ENCODE measurements around the gene PRPF4. TPM values are rescaled to one million over a fixed set of nuclear protein-coding genes. Genes with fewer than 3 reads are reported as not detected.
"Not testable (repeated sequence)": the region's sequence is repeated elsewhere in the genome, so short reads cannot be mapped to it uniquely, and the experiment has no call there.

Gene PRPF4
- total RNA-seq, 1 donor from 2014 or later, result 23.6 TPM

DNA sequence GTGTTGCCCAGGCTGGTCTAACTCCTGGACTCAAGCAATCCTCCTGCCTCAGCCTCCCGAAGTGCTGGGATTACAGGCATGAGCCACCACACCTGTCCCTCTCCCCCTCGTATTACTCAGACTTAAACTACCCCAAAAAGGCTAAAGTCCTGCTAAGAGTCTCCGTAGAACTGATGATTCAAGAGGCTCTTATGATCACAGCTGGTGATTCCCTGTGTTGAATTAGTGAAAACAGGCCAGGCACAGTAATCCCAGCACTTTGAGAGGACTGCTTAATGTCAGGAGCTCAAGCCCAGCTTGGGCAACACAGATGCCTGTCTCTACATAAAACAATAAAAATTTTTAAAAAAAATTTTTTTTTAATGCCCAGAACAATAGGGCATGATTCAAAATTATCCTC, 9.3 kb upstream of the PRPF4 start:
- DNase-seq (ENCODE audit: low spot score in 2 of 2) (no peak), FAIRE-seq (no peak)

DNA sequence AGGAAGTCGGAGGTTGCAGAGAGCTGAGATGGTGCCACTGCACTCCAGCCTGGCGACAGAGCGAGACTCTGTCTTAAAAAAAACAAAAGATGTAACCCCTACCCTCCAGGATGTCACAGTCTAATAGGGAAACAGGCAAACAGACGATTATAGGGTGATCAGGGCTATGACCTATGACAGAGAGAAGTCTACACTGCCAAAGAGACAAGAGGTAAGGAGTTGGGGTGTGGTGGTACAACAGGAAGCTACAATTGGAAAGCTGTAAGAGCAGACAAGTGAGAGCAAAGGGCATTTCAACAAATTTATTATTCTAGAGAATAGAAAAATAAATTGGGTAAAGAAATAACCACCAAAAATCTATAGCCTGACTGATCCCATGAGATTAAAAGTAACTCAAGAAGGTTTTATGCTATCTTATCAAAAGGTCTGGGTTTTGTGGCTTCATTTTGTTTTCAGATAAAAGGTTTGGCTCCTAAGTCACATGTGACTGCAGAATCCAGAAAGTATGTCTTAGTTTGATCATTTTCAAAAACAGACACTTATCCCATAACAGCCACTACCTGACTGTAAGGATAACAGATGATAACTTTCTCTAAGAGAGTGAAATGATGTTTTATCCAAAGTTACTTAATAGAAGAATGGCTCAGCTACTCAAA, 7.4 kb upstream of the PRPF4 start:
- FAIRE-seq, result no peak
- DNase-seq (ENCODE audit: low spot score in 2 of 2), result no peak

DNA sequence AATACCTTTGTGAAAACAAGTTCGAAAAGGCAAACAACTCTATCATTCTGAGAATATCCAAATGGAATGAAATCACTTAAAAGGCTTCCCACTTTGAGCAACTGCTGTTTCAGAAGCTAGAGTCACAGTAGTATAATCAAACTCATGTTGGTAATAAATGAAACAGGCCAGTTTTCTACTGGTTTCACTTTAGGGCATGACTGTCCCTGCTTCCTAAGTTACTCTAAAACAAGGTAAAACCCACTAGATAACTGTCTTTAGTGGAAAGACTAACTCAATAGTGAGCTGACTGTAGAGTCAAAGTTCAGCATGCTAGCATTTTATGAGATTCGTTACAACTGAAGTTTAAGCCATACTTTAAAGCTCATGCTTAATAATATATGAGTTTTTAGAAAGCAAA, 6.1 kb upstream of the PRPF4 start:
- FAIRE-seq (no peak), DNase-seq (ENCODE audit: low spot score in 2 of 2) (no peak)

DNA sequence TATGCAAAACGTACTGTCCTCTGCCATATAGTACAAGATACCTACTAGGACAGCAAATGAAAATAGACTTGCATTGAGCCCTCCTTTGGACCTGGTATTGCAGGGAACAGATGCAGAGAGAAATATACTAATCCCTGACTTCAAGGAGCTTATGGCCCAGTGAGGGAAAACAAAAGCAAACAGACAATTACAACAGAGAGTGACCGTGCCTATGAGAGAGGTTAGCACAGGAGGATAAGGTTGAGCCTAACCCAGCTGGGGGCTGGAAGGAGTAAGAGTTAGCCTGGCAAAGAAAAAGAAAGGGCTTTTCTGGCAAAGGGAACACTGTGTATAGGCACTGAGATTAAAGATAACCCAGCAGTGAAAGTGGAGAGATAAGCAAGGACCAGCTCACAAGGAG, 5.6 kb upstream of the PRPF4 start:
- no peak for FAIRE-seq

DNA sequence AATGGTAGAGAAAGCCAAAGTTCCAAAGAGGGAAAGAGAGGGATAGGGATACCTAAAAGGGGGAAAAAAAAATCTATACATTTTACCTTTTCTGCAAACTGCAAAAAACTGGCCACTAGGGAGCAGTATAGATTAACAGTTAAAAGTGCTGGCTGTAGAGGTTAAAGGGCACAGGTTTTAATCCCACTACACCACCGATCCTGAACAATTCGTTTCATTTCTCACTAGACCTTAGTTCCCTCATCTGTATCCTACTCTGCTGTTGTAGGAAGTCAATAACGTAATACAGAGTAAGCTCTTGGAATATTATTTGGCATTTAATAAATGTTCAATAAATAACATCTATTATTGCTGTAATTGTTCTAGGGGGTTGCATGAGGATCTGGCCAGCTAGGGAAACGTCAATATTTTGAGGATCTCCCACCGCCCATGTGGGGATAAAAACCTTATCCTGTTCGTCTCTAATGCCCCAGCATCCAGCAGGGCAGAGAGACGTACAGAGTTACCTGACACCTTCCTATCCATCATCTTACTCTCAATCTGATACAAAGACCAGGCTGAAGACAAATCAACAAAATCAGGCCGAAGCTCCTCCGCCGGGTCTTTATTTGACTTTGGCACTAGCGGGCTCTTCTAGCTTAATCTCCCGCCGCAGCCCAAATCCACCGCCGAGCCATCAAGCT, 843 bp upstream of the PRPF4 start:
- FAIRE-seq (no peak), DNase-seq (ENCODE audit: low spot score in 2 of 2) (peak; percentile 17 to 37)

More for the DNA sequence above, 5.6 kb upstream of the PRPF4 start:
- no peak for DNase-seq (ENCODE audit: low spot score in 2 of 2)

DNA sequence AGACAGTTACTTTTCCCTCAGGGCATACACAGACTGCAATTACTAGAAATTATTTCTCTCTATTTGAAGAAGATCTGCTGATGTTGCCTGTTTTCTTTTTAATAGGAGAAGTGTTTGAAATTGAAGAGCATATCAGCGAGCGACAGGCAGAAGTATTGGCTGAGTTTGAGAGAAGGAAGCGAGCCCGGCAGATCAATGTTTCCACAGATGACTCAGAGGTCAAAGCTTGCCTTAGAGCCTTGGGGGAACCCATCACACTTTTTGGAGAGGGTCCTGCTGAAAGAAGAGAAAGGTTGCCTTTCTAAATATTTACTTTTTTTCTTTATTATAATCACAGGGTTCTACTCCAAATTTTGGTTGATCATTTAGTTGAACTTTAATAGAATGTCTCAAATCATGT, 3.4 kb downstream of the PRPF4 start:
- FAIRE-seq (no peak), DNase-seq (ENCODE audit: low spot score in 2 of 2) (no peak)

DNA sequence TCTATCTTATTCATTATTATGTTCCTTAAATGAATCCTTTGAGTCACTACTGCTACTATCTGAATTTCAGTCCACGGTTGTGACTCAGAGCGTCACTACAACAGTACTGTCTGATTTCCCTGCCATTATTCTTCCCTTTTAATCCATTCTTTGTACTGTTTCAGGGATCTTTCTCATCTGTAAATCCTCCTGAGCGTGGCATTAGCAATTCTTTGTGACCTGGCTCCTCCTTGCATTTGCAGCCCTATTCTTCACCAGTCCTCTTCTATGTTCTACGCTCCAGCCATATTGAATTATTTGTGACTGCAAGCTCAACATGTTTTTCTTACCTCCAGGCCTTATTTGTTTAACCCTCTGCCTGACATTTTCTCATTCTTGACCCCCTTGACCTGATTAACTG, 5.9 kb downstream of the PRPF4 start:
- DNase-seq (ENCODE audit: low spot score in 2 of 2), result no peak
- FAIRE-seq, result no peak

DNA sequence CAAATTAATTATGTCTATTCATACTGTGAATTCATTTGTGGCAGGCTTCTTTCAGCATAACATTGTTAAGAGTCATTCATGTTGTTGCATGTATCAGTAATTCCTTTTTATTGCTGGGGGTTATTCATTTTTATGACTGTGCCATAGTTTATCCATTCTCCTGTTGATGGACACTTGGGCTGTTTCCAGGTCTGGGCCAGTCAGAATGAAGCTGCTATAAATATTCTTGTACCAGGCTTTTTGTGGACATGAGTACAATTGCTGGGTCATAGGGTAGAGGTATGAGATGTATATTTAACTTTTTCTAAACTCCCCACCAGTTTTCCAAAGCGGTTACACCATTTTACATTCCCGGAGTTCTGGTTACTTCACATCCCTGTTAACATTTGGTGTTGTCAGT, 13.6 kb downstream of the PRPF4 start:
- no peak for FAIRE-seq

DNA sequence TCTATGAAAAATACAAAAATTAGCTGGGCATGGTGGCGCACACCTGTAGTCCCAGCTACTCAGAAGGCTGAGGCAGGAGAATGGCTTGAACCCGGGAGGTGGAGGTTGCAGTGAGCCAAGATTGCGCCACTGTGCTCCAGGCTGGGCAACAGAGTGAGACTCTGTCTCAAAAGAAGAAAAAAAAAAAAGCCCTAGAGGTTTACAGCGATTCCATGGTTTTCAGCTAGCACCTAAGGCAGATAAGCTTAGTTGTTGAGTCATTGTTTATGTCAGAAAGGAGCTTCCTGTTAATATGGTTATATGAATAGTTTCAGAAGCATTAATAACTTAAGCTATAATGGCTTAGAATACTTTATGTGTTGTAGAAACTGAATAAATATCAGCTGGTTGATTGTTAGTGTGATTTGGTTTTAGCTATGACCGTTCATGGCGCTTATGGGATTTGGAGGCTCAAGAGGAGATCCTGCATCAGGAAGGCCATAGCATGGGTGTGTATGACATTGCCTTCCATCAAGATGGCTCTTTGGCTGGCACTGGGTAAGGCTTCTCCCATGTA, 14.7 kb downstream of the PRPF4 start:
- DNase-seq (ENCODE audit: low spot score in 2 of 2) (no peak), FAIRE-seq (no peak)

More for the DNA sequence above, 13.6 kb downstream of the PRPF4 start:
- DNase-seq (ENCODE audit: low spot score in 2 of 2), result no peak

DNA sequence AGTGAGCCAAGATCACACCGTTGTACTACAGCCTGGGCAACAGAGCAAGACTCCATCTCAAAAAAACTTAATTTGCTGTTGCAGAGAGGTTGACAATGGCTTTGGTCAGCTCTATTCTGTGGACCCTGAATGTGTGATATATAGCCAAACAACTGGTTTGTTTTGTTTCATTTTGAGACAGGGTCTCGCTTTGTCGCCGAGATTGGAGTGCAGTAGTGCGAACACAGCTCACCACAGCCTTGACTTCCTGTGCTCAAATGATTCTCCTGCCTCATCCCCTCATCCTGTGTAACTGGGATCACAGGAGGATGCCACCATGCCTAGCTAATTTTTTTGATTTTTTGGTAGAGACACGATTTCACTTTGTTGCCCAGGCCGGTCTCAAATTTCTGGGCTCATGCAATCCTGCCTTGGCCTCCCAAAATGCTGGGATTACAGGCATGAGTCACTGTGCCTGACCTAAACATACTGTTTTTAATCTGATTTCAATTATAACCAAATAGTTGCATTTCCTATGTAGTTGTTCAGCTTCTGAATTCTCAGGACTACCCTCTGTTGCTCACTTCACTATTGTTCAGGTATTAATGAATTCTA, 17.9 kb downstream of the PRPF4 start:
- no peak for DNase-seq (ENCODE audit: low spot score in 2 of 2)
- FAIRE-seq, result no peak

DNA sequence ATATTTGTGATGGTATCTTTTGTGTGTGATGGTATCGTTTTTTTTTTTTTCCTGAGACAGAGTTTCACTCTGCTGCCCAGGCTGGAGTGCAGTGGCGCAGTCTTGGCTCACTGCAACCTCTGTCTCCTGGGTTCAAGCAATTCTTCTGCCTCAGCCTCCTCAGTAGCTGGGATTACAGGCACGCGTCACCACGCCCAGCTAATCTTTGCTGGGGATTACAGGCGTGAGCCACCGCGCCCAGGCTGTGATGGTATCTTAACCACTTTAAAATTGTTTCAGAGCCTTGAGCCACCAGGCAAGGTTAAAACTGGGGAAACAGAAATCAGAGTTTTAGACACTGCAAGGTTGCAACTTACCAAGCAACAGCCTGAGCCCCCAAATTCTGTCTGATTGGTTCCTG, 20.8 kb downstream of the PRPF4 start:
- not testable (repeated sequence) for DNase-seq (ENCODE audit: low spot score in 2 of 2); FAIRE-seq

DNA sequence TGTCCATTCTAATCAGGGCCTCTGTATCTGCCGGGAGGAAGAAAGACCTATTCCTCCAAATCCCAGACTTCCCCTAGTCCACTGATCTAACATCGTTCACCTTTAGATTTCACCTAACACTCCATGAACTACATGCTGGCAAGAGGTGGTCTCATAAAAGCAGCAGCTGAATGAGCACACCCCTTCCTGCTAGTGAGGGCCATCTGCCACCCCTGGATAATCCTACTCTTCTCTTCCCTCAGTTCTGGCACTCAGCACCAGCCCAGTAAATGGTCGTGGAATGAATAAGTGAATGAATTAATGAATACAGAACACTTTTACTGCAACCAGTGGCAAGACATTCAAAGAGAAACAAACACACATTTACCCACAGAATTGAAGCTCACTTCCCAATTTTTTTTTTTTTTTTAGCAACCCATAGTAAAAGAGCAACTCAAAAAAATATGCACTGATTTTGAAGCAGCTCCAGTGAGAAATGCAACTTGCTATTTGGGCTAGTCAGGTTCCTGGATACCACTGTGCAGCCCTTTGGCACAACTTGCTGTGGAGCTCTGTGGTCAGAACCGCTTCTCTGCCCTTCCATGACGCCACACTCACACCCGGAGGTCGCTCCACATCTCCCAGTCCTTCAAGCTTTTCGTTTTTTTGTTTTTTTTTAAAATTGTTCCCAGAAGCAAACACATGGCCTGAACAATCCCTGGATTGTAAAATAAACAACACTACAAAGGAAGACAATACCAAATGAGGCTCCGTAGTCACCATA, 21.5 kb downstream of the PRPF4 start:
- FAIRE-seq, result no peak
- DNase-seq (ENCODE audit: low spot score in 2 of 2), result no peak

DNA sequence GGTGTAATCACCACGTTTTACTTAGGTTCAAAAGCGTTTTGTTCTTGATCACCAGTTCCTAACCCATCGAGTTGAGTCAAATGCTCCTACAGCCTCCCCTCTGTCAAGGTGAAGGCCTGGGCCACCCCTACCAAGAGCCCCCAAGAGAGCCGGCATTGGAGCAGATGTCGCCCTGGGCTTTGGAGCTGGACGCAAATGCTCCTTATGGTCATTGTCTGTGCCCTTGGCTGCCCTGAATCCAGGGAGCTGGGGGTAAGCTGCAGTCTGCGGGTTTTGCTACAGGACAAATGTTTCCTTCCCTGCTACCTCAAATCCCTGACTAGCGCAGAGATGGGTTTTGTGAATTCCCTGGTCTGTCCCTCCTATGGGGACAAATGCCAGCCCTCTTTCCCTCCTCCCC, 22.9 kb downstream of the PRPF4 start:
- FAIRE-seq (no peak), DNase-seq (ENCODE audit: low spot score in 2 of 2) (no peak)

DNA sequence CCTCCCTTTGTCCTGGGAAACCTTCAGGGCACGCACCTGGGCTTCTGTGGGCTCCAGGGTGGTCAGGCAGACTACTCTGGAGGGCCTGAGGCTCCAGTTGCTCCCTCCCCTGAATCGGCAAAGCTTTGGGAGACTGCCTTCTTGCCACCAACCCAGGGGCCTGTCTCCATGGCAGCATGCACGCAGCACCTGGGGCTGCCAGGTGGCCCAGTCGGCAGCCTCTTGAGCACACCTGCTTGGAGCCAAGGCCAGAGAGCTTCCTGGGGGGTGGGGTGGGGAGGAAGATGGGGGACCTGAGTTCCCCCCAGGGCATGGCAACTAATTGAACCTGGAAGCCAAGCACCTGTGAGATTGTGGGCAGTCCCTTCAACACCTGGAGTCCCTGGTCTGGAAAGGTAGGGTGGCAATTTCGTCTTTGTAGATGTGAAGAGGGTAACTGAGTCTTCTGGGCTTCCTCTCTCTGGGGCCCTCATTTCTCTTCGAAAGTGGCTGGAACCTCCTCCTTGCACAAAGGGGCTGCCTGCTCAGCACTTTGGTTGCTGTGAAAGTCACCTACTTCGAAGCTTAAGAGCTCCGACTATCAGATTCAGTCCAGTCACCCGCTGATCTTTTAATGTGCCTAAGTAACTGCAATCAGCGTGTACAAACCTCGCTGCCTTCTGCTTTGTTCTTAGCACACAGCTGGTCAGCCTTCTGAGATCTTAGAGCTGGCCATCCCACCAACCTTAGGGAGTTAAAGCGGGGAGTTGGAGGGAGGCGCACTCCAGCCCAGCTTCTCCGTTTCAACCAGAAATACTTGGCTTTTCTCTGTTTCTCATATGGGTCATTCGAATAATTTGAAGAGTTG, 23.7 kb downstream of the PRPF4 start:
- no peak for FAIRE-seq
- no peak for DNase-seq (ENCODE audit: low spot score in 2 of 2)

DNA sequence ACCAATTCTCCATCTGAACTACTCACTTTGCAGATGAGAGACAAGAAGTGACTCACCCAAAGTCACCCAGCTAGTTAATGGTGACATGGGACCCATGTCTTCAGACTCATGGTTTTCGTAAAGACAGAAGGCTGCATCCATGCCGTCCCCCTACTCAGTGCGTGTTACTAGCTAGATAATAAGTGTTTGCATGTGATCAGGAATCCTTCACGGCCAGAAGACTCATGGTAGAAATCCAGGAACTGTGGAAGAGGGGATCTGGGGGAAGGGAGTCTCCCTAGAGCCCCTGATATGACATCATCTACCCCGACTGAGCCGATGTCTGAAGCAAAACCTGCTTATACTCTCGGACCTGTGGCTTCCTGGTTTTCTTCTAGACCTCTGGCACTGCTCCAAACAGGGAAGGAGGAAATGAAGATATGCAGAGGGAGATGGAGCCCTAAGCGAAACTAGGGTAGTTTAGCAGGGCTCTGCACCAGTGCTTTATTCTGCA, 24.4 kb downstream of the PRPF4 start:
- FAIRE-seq (no peak), DNase-seq (ENCODE audit: low spot score in 2 of 2) (peak; percentile 11 to 16)

DNA sequence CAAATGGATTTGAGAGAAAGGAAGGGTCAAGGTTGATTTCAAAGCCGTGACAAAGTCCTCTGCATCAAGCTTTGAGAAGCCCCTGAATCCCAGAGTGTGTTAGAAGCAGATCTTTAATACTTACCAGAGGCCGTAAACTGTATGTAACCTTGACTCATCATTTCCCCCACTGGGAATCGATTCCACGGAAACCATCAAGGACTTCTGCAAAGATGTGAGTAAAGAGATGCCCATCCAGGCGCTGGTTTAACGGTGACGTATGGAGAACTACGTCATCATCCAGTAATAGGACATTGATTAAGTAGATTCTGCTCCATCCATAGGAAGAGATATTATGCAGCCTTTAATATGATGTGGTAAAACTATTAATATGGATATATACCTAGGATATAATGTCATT, 26.1 kb downstream of the PRPF4 start:
- FAIRE-seq, result no peak
- DNase-seq (ENCODE audit: low spot score in 2 of 2), result no peak

DNA sequence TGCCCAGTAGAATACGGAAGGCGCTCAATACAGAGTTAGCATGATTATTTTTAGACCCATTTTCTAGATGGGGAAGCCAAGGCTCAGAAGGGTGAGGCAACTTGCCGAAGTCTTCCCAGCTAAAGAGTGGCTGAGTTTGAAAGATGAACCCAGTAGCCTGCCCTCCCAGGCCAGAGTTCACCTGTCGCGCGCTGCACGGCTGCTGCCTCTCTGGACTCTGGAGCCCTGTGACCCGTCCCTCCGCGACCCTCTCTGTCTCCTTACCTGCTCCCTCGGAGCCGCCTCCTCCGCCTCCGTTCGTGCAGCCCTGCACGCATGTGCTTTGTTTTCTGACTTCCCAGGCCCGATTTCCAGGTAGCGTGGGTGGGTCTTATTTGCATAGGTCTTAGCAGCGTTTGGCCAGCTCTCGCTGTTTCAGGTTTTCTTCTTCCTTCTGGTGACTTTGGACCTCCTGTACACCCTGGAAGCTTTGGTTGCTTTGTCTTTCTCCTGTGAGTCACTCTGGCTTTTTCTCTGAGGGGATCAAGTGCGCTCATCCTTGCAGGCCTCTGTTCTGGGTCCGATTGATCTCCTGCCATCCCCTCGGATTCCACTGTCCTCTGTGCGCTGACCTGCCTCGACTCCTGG, 27.4 kb downstream of the PRPF4 start, which contains the start of gene RNF183:
Gene RNF183, minus strand, starts transcription at position 585 of the 627 bp plus-strand sequence. CDS start 5,192 bp downstream, outside the sequence.
- DNase-seq (ENCODE audit: low spot score in 2 of 2) (no peak), FAIRE-seq (no peak)

DNA sequence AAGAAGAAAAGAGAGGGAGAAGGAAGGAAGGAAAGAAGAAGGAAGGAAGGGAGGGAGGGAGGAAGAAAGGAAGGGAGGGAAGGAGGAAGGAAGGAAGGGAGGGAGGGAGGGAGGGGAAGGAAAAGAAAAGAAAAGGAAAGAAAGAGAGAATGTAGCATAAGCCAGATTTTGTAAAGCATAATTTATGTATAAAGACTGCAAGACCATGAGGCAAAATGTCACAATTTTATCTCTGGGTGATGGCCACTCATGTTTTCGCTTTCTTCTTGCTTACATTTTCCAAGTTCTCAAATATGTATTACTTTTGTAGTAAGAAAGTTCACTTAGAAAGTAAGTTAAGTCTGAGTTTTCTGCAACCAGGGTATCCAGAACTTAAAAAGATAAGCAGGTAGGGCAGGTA, 31.1 kb downstream of the PRPF4 start:
- no peak for DNase-seq (ENCODE audit: low spot score in 2 of 2)
- no peak for FAIRE-seq

DNA sequence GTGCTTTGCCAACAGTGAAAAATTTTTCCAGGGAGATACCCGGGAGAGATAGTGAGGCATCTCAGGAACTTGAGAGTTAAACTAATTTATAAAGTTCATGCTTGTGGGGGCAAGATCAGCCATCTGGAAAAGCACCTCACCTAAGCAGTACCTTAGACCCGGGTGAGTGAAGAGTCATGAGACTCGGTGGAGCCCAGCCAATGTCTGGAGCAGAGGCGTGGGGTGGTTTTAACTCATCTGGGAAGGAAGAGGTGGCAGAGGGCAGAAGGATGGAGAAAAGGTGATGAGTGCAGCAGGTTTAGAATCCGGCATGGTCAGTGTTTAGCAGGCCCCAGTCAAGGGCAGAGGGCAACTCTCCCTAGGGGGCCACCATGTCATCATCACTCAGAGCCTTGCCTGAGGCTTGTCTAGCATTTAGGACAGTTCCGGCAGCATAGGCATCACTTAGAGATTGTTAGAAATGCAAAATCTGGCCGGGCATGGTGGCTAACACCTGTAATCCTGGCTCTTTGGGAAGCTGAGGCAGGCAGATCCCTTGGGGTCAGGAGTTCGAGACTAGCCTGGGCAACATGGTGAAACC, 32.0 kb downstream of the PRPF4 start:
- no peak for FAIRE-seq
- no peak for DNase-seq (ENCODE audit: low spot score in 2 of 2)
